HG03575 (cell line): ENCODE measurements around the gene TLCD3B.
"Not testable (repeated sequence)": the region's sequence is repeated elsewhere in the genome, so short reads cannot be mapped to it uniquely, and the experiment has no call there.

ENCODE experiments used
- ATAC-seq: cut with Tn5 transposase; IDR thresholded peaks from one replicate; pipeline ENCODE4 v1.9.1; 2021; ENCODE audit not compliant: unreplicated experiment, insufficient number of reproducible peaks, low FRiP score; ENCODE audit errors: extremely low read depth

Gene TLCD3B

GRCh38 chr16:30030011-30030685 is 923 bp downstream of the TLCD3B start:
- no peak for ATAC-seq

- ATAC-seq, result no peak
These were observed 2.5 kb downstream of the TLCD3B start for GRCh38 chr16:30028438-30029076.

GRCh38 chr16:30027588-30028437 is 3.3 kb downstream of the TLCD3B start:
- no peak for ATAC-seq

GRCh38 chr16:30026449-30026848 is 4.6 kb downstream of the TLCD3B start:
- ATAC-seq, result no peak

GRCh38 chr16:30025574-30025973 is 5.5 kb downstream of the TLCD3B start:
- no peak for ATAC-seq

GRCh38 chr16:30025156-30025555 is 5.9 kb downstream of the TLCD3B start:
- no peak for ATAC-seq

GRCh38 chr16:30024451-30024850 is 6.6 kb downstream of the TLCD3B start:
- ATAC-seq, result no peak

GRCh38 chr16:30023586-30023985 is 7.5 kb downstream of the TLCD3B start:
- ATAC-seq, result no peak

- no peak for ATAC-seq
These were observed 8.2 kb downstream of the TLCD3B start, which contains the start of gene C16orf92 for GRCh38 chr16:30022887-30023286. C16orf92 (plus strand) TSS chr16:30023198; CDS start chr16:30023341, 143 bp downstream.

- ATAC-seq, result no peak
These were observed 12.3 kb downstream of the TLCD3B start for GRCh38 chr16:30018731-30019158.

GRCh38 chr16:30017937-30018336 is 13.1 kb downstream of the TLCD3B start:
- not testable (repeated sequence) for ATAC-seq

GRCh38 chr16:30017277-30017656 is 13.8 kb downstream of the TLCD3B start:
- ATAC-seq, result no peak

- ATAC-seq, result no peak
These were observed 14.4 kb downstream of the TLCD3B start for GRCh38 chr16:30016555-30017276.

GRCh38 chr16:30015450-30015849 is 15.6 kb downstream of the TLCD3B start:
- not testable (repeated sequence) for ATAC-seq

GRCh38 chr16:30012598-30012997 is 18.5 kb downstream of the TLCD3B start:
- ATAC-seq, result not testable (repeated sequence)

GRCh38 chr16:30011714-30012504 is 19.2 kb downstream of the TLCD3B start:
- ATAC-seq, result no peak

GRCh38 chr16:30010844-30011713 is 20.0 kb downstream of the TLCD3B start, which contains the start of gene DOC2A:
DOC2A (minus strand) TSS chr16:30011027; CDS start chr16:30010222, 805 bp downstream.
- no peak for ATAC-seq
